HL-60/S4 treated with phorbol 12-myristate 13-acetate at 8.2 ng/mL for 4 days and 3 days (cell line): ENCODE data around the gene PXYLP1.

Experiments used
- in situ Hi-C: fragments of 300-500 bp; cut with MboI; formaldehyde crosslinking; loops from 2 replicates; pipeline ENCODE4 v1.15.0; 2022; ENCODE audit warnings: low sequenced_read_pairs

PXYLP1 gene

DNA sequence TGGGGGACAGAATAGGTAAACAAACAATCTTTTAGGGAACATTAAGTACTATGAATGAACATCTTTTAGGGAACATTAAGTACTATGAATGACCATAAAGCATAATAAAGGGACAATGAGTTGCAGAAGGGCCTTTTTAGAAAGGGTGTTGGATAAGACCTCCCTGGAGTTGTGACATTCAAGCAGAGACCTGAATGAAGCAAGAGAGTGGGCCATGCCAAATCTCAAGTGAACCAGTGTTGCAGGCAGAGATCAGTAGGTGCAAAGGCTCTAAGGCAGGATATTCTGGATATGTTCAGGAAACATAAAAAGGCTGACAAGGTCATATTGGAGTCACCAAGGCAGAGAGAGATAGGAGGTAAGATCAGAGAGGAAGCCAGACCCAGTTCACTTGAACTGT, 107.3 kb downstream of the PXYLP1 start:
- in situ Hi-C loops = no loop called here

DNA sequence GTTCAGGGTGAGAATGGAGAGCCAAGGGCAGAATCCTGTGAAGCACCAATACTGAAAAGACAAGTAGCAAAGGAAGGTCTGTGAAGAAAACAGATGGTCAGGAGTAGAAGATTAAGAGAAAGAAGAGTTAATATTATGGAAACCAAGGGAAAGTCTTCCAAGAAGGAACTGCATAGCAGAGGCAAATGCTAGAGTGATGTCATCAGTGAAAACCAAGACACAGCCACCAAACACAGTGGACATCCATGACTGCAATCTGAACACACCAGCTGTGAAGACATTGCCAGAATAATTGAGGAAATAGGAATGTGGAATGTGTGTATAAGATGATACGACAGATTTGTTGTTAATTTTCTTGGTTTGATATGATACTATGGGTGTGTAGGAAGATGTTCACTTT, 109.9 kb downstream of the PXYLP1 start:
- in situ Hi-C loops = no loop called here

- in situ Hi-C loops = no loop called here
These were observed 110.8 kb downstream of the PXYLP1 start for GRCh38 chr3:141342386-141342785.

DNA sequence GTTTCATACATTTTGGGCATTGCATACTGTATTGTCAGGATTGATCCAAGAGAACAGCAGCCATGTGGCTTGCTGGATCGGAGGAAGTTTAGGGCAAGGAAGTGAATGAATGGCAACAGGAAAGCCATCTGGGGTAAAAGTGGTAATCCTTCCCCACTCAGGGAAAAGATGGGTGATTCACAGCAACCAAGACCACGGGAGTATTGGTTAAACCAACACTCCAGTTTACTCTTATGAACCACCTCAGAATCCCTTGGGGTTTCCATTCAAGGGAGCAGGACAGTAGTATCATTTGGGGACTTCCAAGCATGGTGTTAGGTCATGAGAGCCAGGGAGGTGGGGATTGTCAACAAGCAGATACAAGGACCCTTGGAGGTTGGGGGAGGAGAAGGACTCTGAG, 111.5 kb downstream of the PXYLP1 start:
- in situ Hi-C loops = no loop called here

- in situ Hi-C loops = no loop called here
These were observed 112.2 kb downstream of the PXYLP1 start for GRCh38 chr3:141343865-141344271.
